ENCODE data around the gene SH3PXD2B.
"Not testable (repeated sequence)": the region's sequence is repeated elsewhere in the genome, so short reads cannot be mapped to it uniquely, and the experiment has no call there.

The SH3PXD2B gene

GRCh38 chr5:172294831-172295230 lies 159.5 kb downstream of the SH3PXD2B start:
- DNase-seq (ENCODE audit: low spot score) = no peak

DNA sequence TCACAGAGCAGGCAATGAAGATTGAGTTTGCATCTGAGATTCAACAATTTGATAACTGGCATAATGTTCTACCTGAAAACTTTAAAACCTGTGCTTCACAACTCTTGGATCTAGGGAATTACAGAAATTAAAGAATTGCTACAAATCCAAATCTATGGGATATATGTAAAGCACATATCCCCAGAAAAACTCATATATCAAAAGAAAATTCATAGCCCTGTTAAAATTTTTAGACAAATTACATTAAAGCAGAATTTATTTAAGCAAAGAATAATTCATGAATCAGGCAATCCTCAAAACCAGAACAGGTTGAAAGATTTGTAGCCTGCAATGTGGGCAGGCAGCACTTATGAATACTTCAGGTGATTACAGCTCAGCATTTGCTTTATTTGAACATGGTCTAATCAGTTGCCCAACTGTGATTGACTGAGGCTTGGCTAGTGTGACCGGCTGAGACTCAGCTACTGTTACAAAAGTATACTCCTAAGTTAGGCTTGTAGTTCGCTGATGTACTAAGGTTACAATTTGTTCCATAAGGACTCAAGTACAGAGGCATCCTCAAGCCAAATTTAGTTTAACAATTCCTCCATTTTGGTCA lies 160.5 kb downstream of the SH3PXD2B start:
- DNase-seq (ENCODE audit: low spot score) = no peak

GRCh38 chr5:172293054-172293744 lies 161.1 kb downstream of the SH3PXD2B start:
- DNase-seq (ENCODE audit: low spot score) = peak; percentile 92

DNA sequence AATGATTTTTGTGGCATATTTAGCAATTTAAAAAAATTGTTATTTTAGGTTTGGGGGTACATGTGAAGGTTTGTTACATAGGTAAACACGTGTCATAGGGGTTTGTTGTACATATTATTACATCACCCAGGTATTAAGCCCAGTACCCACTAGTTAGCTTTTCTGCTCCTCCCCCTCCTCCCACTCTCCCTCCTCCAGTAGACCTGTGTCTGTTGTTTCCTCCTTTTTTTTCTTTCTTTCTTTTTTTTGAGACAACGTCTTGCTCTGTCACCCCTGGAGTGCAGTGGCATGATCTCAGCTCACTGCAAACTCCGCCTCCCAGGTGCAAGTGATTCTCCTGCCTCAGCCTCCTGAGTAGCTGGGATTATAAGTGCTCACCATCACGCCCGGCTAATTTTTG lies 162.5 kb downstream of the SH3PXD2B start:
- not testable (repeated sequence) for DNase-seq (ENCODE audit: low spot score)

GRCh38 chr5:172288465-172288864 lies 165.9 kb downstream of the SH3PXD2B start:
- no peak for DNase-seq (ENCODE audit: low spot score)

- not testable (repeated sequence) for DNase-seq (ENCODE audit: low spot score)
Observed at GRCh38 chr5:172287140-172287539, 167.2 kb downstream of the SH3PXD2B start.

DNA sequence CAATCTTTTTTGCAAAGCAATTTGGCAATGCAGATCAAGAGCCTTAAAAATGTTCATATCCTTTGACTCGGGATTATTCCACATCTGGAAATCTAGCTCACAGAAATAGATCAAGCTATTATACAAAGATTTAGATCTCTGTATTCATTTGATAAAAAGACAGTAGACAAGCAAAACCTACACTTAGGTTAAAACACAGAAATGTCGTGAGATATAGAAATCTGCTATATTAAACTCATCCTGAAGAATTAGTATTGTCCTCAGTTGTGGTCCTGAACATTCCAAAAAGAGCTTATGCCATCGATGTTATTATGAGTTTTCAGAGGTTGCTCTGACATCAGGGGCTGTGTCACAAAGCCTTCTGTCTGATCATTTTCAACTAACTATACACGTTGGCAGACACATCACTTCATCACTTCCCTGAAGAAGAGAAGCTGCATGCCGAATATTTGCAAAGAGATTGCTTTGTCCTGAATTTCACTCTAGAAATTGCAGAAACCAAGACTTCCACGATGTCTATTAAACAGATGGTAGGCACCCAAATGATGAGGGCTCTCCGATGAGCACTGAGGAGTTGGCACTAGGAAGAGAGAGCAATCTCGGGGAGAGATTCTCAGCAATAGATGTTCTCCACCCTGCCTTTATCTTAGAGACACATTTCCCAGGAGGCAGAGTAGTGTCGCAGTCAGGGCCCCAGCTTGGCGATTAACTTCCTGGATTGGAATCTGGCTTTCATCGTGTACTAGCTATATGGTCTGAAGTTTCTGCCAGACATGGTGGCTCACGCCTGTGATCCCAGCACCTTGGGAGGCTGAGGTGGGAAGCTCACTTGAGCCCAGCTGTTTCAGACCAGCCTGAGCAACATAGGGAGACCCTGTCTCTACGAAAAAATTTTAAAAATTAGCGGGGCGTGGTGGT lies 168.8 kb downstream of the SH3PXD2B start:
- no peak for DNase-seq (ENCODE audit: low spot score)

DNA sequence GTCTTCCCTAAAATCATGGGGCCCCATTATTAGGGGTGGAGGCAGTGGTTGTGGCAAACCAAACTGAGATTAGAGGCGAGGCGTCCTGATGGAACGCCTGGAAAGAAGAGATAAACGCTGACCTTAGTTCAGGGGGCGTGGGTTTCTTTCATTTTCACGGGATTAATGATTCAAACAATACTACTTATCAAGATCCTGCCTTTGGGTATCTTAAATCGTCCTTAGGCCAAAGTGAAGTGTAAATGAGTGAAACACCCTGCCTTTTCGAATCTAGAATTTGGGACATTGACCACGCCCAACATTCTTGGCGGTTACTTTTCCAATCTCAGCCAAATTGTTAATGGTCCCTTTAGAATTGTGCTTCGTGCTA lies 169.7 kb downstream of the SH3PXD2B start:
- no peak for DNase-seq (ENCODE audit: low spot score)

DNA sequence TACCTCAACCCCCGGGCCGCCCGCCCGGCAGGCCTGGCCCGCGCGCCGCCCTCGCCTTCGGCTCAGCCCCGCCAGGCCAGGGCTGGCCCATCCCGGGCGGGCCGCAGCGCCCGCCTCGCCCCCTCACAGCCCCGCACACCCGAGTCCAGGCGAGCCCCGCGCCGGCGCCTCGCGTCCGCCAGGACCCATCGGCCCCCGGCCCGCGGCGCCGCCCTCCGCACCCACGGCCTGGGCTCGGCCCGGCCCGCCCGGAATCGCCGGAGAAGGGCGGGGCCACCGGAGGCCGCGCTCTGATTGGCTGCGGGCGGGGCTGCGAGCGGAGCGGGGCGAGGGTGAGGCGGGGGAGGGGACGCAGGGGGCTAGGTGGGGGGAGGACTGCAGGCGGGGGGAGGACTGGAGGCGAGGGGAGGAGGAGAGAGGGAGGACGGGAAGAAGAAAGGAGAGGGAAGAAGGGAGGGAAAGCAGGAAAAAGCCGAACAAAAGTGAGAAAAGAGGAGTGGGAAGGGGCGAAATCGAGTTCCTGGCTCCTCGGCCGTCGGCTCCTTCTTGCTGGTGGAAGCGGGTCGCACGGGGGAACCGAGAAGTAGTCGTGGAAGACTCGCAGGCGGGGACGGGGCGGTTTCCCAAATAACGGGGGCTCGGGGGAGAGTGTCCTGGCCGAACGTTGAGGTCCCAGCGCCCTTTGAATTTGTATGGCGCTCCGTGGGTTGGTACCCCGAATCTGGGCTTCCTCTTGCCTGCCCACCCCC lies 170.3 kb downstream of the SH3PXD2B start:
- DNase-seq (ENCODE audit: low spot score) = peak; percentile 90

DNA sequence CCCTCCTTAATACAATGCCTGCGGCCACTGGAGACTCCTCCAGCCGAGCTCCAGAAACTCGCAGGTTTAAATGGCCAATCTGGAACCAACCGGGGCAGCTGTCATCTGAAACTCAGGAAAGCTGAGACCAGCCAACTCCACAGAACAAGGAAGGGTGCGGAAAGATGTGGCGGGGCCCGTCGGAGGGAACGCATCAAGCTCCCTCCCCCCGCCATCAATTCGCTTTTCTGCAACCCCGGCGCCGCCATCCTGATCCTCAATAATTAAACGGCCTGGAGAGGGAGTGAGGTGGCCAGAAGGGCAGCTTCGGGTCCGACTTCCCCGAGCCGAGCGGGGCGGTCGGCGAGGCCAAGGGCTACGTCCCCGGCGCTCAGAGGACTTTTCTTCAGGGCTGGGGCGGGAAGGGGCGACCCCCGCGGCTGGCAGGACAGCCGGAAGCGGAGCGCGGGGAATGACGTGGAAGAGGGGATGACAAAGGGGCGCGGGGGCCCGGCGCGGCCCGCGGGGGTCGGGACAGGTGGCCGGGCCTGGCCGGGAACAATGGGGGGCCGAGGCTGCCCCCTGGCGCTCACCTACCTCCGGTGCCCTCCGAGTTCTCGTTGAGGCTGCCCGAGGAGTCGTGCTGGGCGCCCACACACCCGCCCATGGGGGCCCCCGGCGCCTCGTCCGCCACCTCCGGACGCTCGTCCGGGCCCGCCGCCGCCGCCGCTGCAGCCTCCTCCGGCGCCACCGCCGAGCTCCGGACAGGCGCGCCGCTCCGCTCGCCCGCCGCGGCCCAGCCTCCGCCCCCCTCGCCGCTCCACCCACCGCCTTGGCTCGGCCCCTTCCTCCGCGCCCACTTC lies 171.1 kb downstream of the SH3PXD2B start, which contains the start of gene UBTD2:
TSS of gene UBTD2 (minus strand) at position 745 of the 842 bp plus-strand sequence. CDS start at position 646, 99 bp downstream.
- DNase-seq (ENCODE audit: low spot score) = peak; percentile 83

DNA sequence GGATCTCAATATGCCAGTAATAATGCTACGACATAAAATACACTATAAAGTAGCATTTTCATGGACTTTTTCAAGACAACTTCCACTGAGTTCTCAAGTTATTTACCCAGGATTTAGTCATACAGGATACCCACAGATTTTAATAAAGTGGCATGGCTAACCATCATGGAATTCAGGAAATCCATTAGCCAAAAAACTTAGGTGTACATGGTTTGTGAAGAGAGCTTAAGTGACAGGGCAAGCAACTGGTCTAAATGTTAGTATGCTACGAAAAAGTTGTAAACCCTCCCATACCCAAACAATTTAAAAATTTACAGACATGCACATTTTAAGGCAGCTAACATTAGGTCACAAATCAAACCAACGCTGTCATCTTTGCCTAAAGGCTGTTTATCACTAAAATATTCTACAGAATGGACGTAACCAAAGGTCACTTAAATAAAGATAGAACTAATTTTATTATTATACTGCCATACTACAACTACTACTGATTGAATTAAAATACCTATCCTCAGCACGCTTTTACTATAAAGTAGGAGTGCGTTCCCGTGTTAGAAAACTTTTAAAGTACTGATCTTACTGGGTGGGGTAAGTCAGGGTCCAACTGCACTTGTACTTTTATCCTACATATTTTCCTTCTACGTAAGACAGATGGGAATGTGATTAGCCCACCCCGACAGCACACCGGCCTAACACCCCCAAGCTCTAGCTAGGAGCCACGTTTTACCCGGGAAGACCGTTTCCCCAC lies 171.9 kb downstream of the SH3PXD2B start:
- DNase-seq (ENCODE audit: low spot score) = no peak

- no peak for DNase-seq (ENCODE audit: low spot score)
Observed at GRCh38 chr5:172281346-172281745, 173.0 kb downstream of the SH3PXD2B start.

GRCh38 chr5:172280929-172281328 lies 173.4 kb downstream of the SH3PXD2B start:
- no peak for DNase-seq (ENCODE audit: low spot score)

GRCh38 chr5:172280317-172280716 lies 174.0 kb downstream of the SH3PXD2B start:
- no peak for DNase-seq (ENCODE audit: low spot score)

GRCh38 chr5:172278356-172278755 lies 176.0 kb downstream of the SH3PXD2B start:
- DNase-seq (ENCODE audit: low spot score) = no peak

DNA sequence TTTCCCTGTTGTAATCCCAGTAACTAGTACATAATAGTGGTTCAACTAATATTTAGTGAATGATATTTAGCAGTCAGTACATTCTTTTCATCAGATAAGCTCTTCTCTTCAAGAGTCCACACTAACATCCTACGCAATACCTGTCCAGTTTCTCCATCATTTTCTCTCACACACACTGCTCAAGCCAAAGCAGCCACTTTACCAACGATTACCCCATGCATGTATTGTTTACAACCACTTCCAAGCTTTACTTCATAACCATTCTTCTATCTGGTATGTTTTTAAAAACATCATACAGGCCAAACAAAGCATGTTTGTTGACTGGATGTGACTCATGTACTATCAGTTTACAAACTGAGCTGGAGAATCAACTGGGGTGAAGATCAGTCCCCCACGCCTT lies 178.1 kb downstream of the SH3PXD2B start:
- no peak for DNase-seq (ENCODE audit: low spot score)
